Neuron (in vitro differentiated cells): ENCODE results near the gene CAVIN2.

Source experiments
- H2AFZ ChIP-seq: one replicate; pipeline ENCODE4 v1.6.1; 2013; ENCODE audit warnings: low read depth, mild to moderate bottlenecking, inconsistent platforms, low read length, moderate library complexity
- H3K27me3 ChIP-seq: one replicate; pipeline ENCODE4 v1.6.1; 2013; ENCODE audit warnings: low read length; ENCODE audit not compliant: insufficient read depth
- H3K36me3 ChIP-seq: one replicate; pipeline ENCODE4 v1.6.1; 2013; ENCODE audit warnings: low read length; ENCODE audit not compliant: insufficient read depth
- H3K4me1 ChIP-seq: one replicate; pipeline ENCODE4 v1.6.1; 2013; ENCODE audit warnings: low read length; ENCODE audit not compliant: insufficient read depth
- H3K4me3 ChIP-seq: 2 replicates; pipeline ENCODE4 v1.5.1; 2013; ENCODE audit warnings: mild to moderate bottlenecking, low read length, moderate library complexity
- H3K9me3 ChIP-seq: one replicate; pipeline ENCODE4 v1.6.1; 2013; ENCODE audit warnings: low read length

CAVIN2 gene

DNA sequence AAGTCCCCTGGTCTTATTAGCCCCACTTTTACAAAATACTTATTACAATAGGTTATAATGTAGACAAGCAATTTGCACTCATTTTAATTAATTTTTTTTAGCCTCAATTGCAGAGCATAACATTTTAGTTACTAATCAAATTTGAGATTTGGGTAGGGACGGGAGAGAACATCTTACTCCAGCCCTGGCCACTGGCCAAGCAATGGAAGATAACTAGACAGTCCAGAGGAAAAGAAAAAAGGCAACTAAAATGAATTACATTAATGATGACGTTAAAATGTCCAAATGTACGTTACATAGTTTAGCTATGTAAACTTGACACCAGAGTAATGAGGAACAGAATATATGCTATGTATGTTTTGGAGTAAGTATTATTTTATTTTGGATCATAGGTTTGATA, 11.0 kb upstream of the CAVIN2 start:
- no peaks in the 10 kb centered on the region for H3K27me3 ChIP-seq
- peaks cover 7% of the 10 kb centered on the region for H3K4me1 ChIP-seq
- H3K9me3 ChIP-seq, result peaks cover 2% of the 10 kb centered on the region
- no peak overlapping the region for H2AFZ ChIP-seq
- no peaks in the 10 kb centered on the region for H3K36me3 ChIP-seq
- no peak overlapping the region for H3K4me3 ChIP-seq

DNA sequence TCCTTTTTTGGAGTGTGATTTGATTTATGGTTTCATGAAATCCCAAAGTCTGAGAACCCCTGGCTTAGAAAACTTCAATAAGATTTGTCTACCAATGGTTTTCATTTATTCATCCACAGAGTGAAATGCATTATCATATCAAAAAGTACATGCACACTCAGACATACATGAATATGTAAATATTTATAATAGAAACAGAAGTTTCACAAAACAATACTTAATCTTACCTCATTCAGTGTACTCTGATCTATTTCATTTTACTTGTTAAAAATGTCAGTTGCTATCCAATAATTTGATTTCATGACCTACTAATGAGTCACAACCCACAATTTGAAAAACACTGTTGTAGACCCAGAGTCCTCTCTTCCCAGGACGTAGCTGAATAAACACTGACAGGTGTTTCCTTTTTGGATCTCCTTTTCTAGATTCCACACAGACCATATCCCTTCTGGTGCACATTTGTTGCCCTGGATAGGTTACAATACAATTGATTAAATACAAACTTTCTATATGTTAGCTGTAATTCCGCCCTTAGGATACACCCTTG, 10.4 kb upstream of the CAVIN2 start:
- H3K36me3 ChIP-seq, result no peaks in the 10 kb centered on the region
- no peaks in the 10 kb centered on the region for H3K27me3 ChIP-seq
- peaks cover 7% of the 10 kb centered on the region for H3K4me1 ChIP-seq
- peaks cover 2% of the 10 kb centered on the region for H3K9me3 ChIP-seq
- H2AFZ ChIP-seq, result no peak overlapping the region
- no peak overlapping the region for H3K4me3 ChIP-seq

DNA sequence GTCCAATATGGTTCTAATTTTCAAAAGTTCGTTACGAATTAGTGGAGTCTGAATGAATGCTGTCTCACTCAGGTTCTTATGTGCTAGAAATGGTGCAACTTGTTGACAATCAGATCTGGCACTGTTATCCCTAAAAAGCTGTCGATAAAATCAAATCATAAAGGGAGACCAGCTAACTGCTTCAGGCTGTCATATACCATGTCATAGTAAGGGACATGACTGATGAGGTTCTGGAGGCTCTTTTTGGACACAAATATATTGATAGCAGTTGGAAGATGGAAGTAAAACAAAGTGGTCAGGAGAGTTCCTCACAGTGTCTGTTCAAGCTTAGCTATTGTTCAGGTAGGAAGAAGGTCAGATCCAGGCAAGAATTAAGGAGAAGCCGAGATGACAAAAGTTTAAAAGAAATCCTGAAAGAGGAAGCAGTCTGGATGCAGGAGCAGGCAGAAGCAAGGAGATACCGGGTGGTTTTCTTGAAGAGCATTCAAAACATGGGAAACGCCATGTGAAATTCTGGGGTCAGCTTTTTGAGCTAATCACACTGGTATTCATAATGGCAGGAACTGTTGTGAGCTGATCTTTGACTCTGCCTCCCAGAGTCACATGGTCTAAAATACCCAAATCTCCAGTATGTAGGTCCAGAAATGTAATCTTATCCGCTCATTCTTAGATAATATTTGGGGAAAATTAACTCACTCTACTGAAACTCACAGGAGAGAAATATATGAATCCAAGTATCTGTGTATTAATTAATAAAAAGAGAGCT, 9.4 kb upstream of the CAVIN2 start:
- peaks cover 2% of the 10 kb centered on the region for H3K9me3 ChIP-seq
- no peak overlapping the region for H3K4me3 ChIP-seq
- no peak overlapping the region for H2AFZ ChIP-seq
- no peaks in the 10 kb centered on the region for H3K36me3 ChIP-seq
- no peaks in the 10 kb centered on the region for H3K27me3 ChIP-seq
- H3K4me1 ChIP-seq, result peaks cover 3% of the 10 kb centered on the region

DNA sequence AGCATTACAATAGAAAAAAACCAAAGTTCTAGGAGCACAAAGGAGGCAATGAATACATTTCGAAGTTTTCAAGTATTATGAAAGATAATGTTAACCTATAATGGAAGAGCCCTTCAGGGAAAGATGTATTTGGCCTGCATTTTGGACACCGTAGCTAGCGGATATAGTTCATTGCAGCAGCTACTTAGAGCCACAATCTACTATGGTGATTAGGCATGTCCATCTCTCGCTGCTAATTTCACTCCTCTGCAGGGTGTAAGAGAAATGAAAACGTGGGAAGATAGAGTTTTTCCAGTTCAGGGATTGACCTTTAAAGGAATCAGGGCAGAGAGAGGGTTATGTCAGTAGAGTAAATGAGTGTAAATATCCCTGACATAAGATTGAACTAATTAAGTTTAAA, 8.5 kb upstream of the CAVIN2 start:
- H3K36me3 ChIP-seq, result no peaks in the 10 kb centered on the region
- H2AFZ ChIP-seq, result no peak overlapping the region
- no peaks in the 10 kb centered on the region for H3K4me1 ChIP-seq
- peaks cover 2% of the 10 kb centered on the region for H3K9me3 ChIP-seq
- H3K4me3 ChIP-seq, result no peak overlapping the region
- no peaks in the 10 kb centered on the region for H3K27me3 ChIP-seq

DNA sequence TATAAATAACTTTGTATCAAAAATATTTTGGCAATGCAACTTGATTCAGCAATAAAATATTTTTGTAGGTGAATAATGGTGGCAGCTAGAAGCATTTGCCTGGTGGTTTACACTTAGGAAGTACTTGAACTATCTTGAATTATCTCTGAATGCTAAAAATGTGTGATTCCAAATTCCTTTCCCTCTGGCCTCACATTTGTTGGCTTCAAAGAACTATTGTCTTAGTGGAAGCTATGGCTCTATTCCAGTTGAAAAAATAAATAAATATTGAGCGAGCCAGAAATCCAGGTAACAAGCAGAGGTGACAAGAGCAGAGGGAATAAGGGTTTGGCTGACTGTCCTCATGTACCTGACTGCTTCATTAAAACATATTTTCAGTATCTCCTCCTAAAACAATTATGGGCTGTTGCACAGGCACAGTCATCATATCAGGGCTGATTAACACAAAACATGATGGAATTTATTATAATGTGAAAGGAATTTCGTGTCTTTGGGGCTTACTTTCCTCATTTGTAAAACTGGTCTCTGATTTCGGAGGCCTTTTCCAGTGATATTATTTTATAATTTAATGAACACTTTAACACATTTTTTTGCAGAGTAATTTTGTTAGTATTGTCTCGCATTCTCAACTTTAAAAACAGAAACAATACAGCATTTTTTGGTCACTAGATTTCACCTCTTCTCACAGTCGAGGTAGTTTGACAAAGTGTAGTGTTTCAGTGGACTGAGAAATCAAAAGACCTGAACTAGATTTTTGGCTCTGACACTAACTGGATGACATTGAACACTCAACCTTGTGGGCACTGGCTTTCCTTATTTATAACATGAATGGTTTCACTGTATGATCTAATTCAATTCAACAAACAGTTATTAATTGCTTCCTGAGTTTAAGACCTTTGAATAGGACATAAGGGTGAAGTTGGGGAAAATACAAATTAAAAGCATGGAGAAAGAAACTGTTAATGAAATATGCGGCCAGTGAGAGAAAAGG, 7.8 kb upstream of the CAVIN2 start:
- no peak overlapping the region for H2AFZ ChIP-seq
- H3K36me3 ChIP-seq, result no peaks in the 10 kb centered on the region
- H3K4me1 ChIP-seq, result no peaks in the 10 kb centered on the region
- H3K4me3 ChIP-seq, result no peak overlapping the region
- no peaks in the 10 kb centered on the region for H3K9me3 ChIP-seq
- no peaks in the 10 kb centered on the region for H3K27me3 ChIP-seq

DNA sequence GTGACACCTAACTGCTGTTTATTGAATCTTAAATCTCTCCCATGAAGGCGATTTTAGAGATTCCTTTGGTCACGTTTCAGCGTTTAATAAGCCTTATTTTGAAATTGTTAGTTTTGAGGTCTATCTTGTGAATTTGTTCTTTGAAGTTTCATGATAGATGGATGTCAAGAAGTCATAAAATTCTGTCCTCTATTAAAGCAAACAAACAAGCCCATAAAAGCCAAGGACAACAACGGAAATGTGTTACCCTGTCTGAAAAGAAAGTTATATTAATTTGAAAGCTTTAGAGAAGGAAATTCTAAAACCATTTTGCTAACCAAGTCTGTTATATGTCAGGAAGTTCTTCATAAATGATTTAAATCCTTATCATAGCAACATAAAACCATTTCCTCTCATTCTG, 7.0 kb upstream of the CAVIN2 start:
- no peaks in the 10 kb centered on the region for H3K4me1 ChIP-seq
- H3K27me3 ChIP-seq, result no peaks in the 10 kb centered on the region
- no peaks in the 10 kb centered on the region for H3K9me3 ChIP-seq
- no peaks in the 10 kb centered on the region for H3K36me3 ChIP-seq
- no peak overlapping the region for H3K4me3 ChIP-seq
- no peak overlapping the region for H2AFZ ChIP-seq

DNA sequence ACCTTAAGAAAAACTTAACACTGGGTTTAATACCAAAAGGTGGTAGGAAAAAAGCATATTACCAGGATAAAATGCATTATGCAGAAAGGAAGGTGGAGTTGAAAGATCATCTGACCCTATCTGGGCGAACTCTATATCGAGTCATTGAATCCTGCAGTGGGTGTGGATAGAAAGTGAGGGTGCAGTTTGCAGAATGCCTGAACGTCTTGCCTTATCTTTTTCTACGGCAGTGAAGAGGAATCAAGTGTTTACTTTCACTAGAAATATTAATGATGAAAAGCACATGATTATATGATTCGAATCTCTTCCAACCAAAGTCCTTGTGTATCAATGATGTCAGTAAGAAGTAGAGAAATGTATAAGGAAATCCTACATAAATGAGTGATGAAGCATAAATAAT, 4.3 kb upstream of the CAVIN2 start:
- Histone ChIP-seq H3K36me3 (no peaks in the 10 kb centered on the region), H2AFZ (no peak overlapping the region), H3K4me1 (peaks cover 2% of the 10 kb centered on the region), H3K27me3 (no peaks in the 10 kb centered on the region), H3K4me3 (no peak overlapping the region), H3K9me3 (no peaks in the 10 kb centered on the region)

DNA sequence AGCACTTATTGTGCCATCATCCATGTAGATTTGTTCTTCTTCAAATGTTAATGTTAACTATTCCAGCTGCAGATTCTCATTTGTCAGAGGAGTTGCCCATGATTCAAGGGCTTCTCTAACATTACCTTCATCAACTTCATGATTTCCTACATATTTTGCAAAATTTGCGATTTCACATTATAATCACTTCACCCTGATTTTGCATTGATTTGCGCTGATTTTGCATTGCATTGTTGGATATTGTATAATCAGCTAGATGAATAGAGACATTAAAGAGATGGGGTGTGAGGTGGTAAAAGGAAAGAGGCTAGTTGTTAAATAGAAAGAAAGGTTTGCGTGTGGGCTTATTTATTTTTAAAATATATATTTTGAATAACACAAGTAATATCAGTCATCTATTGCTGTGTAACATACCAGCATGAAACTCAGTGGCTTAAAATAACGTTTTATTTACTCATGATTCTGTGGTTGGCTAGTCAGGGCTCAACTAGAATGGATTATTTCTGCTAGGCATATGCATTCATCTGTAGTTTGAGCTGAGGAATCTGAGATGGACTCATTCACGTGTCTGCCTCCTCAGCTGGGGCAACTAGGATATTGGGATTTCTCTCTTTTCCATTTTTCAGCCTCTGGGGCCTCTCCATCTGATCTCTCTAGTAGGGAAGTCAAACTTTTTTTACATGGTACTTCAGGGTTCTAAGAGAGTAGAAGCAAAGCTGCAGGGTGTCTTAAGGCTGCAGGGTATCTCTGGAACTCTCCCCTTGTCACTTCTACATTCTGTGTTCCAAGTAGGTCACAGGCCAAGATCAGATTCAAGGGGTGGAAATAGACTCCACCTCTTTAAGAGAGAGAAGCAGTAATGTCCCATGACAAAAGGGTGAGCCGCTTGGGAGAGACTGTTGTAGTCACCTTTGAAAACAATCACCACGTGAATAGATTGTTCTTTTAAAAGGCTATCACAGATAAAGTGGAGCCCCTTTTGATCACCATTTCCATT, 2.2 kb upstream of the CAVIN2 start:
- H3K36me3 ChIP-seq, result no peaks in the 10 kb centered on the region
- H3K27me3 ChIP-seq, result no peaks in the 10 kb centered on the region
- H3K4me1 ChIP-seq, result peaks cover 10% of the 10 kb centered on the region
- H3K4me3 ChIP-seq, result no peak overlapping the region
- H2AFZ ChIP-seq, result no peak overlapping the region
- no peaks in the 10 kb centered on the region for H3K9me3 ChIP-seq

DNA sequence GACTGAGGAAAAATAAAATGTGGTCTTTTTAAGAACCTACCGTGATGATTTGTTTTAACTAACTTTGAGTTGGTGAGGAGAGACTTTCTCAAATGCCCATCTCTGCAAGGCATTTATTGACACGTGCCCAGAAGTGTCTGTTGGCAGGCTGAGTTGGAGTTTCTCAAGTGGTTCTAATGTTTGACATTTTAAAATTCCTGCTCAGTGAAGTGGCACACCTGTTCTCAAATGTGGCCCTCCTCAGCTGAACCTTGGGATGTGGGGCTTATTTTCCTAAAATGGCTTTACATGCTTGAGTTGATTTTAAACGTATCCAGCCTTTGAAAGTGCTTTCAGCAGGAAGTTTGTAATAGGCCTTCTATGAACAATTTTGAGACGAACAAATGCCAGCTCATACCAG, 876 bp upstream of the CAVIN2 start:
- Histone ChIP-seq H3K4me3 (no peak overlapping the region), H3K36me3 (no peaks in the 10 kb centered on the region), H2AFZ (no peak overlapping the region), H3K4me1 (peaks cover 10% of the 10 kb centered on the region), H3K27me3 (no peaks in the 10 kb centered on the region), H3K9me3 (no peaks in the 10 kb centered on the region)

DNA sequence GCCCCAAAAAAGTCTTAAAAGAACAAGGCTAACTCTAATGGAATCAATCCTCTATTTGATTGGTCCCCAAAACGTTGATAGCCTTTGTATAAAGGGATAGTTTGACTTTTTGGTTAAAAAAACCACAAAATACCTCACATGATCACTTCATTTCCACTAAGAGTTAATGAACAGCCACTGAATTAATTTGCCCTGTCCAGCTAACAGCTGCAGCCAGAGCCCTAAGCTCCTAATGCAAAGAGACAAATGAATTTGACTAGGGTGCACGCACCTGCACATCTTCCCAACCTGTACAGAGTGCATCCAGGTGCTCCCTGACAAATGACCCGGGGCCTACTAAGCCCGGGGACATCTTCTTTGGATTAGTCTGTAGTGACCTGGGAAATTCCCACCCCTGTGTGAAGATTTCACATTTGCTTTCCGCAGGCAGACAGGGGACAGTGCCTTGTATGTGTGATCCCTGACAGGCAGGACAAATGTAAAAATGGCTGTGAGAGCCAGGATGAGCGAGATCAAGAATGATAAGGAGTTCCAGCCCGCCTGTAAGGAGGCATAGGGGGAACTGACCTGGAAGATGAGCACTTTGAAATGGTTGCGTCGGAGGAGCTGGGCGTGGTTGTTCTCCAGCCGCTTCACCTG, 893 bp downstream of the CAVIN2 start:
- Histone ChIP-seq H2AFZ (peak overlapping the region; percentile 62), H3K27me3 (no peaks in the 10 kb centered on the region), H3K36me3 (no peaks in the 10 kb centered on the region), H3K4me3 (no peak overlapping the region), H3K4me1 (peaks cover 10% of the 10 kb centered on the region), H3K9me3 (no peaks in the 10 kb centered on the region)

DNA sequence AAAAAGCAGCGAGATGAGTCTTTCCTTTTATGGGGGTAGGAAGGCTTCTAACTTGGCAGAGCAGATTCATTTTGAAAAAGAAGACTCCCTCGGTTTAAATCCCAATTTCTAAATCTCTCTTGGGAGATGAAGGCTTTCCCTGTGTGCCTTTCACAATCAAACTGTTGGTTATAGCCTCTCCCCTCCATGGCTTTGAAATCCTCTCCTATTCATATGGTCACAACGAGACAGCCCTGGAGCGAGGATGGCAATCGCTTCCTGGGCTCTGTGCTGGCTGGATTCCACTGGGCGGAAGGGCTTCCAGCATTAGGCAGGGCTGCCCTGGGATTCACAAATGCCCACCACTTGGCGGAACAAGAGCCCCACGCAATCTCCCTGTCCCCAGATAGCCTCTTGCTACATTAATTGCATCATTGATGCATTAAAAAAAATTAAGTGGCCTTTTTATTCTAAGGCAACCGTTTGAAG, 1.6 kb downstream of the CAVIN2 start:
- peak overlapping the region; percentile 62 for H2AFZ ChIP-seq
- no peak overlapping the region for H3K4me3 ChIP-seq
- H3K27me3 ChIP-seq, result no peaks in the 10 kb centered on the region
- H3K9me3 ChIP-seq, result no peaks in the 10 kb centered on the region
- H3K36me3 ChIP-seq, result no peaks in the 10 kb centered on the region
- H3K4me1 ChIP-seq, result peaks cover 10% of the 10 kb centered on the region

DNA sequence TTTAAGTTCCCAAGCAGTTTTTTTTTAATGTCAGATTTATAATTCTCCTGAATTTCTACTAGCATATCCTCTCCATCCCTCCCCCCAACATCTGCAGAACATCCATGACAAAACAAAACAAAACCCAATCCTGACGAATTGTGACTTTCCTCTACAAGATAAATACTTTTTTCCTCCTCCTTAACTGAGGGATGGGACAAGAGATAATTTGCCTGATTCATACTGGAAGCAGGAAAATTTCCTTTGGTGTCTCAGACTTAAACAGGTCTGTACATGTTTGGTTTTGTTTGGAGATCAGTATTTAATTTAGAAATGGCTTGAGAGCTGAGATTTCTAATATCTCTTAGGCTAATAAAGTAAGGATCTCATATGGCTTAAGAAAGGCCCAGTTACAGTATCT, 2.2 kb downstream of the CAVIN2 start:
- no peak overlapping the region for H3K4me3 ChIP-seq
- no peaks in the 10 kb centered on the region for H3K9me3 ChIP-seq
- no peaks in the 10 kb centered on the region for H3K36me3 ChIP-seq
- no peaks in the 10 kb centered on the region for H3K27me3 ChIP-seq
- H3K4me1 ChIP-seq, result peaks cover 10% of the 10 kb centered on the region
- H2AFZ ChIP-seq, result peak overlapping the region; percentile 62
